Adrenal gland (tissue), 12 donors: ENCODE measurements around the gene ZNF467. TPM values are rescaled to one million over a fixed set of nuclear protein-coding genes. Genes with fewer than 3 reads are reported as not detected.

Experiments used
- DNase-seq, 7 donors: peaks; one replicate each; pipeline ENCODE4 v3.0.0-alpha.2; 2019 to 2020
- H3K27ac ChIP-seq, 5 donors: fragments of 200-600 bp; sonication (generic) in 4 of 5; 1 replicate in 3 of 5; 2 replicates in 2 of 5; pipeline versions ENCODE4 v1.5.1 to v1.8.0; 2016 to 2020; ENCODE audit warnings: mild to moderate bottlenecking in 1 of 5
- H3K27me3 ChIP-seq: fragments of 200-600 bp; 2 replicates; pipeline ENCODE4 v1.8.0; 2021
- H3K36me3 ChIP-seq, 2 donors: fragments of 200-600 bp; replicated peaks in 1 of 2; 1 replicate in 1 of 2; 2 replicates in 1 of 2; pipeline versions ENCODE4 v1.5.1 to v1.8.0; 2018 to 2022
- H3K4me1 ChIP-seq, 2 donors: fragments of 200-600 bp; replicated peaks in 1 of 2; 1 replicate in 1 of 2; 2 replicates in 1 of 2; pipeline versions ENCODE4 v1.5.1 to v1.8.0; 2018 to 2021
- H3K4me3 ChIP-seq, 4 donors: fragments of 200-600 bp; sonication (generic) in 3 of 4; one replicate each; pipeline ENCODE4 v1.5.1; 2016 to 2018
- H3K9me3 ChIP-seq, 3 donors: fragments of 200-600 bp; sonication (generic) in 1 of 3; replicated peaks in 1 of 3; 1 replicate in 2 of 3; 2 replicates in 1 of 3; pipeline versions ENCODE4 v1.5.1 to v1.8.0; 2016 to 2021
- POLR2A ChIP-seq, 2 donors: fragments of 450-650 bp; IDR thresholded peaks; one replicate each; pipeline ENCODE4 v1.6.1; 2017; ENCODE audit warnings: antibody characterized with exemption in 2 of 2, mild to moderate bottlenecking in 2 of 2, moderate library complexity in 1 of 2
- WGBS, 4 donors: extraction: QIAGEN DNeasy Blood & Tissue Kit in 2 of 4; methylation state at CpG; one replicate each; pipeline versions ENCODE4 v1.1.5 to v1.1.7; 2013 to 2017; 5-methylcytosine and 5-hydroxymethylcytosine counted together
- intact Hi-C, 2 donors: fragments of 100-400 bp; cut with DNase I; formaldehyde crosslinking; loops; one replicate each; pipeline versions ENCODE4 v1.14.1 to v1.15.0; 2022 to 2023
- polyA plus RNA-seq, 3 donors: library from polyadenylated mRNA; stranded (reverse); fragments of 200-250 nt in 2 of 3; fragments of 350-450 nt in 1 of 3; fragmentation: Illumina TruSeq in 1 of 3; extraction: RNeasy Lipid Tissue Mini Kit (QIAGEN cat#74804) in 1 of 3; gene quantifications; one replicate each; pipeline ENCODE4 v1.2.3, GENCODE V29; 2013 to 2014
- total RNA-seq, 9 donors: library from RNA; depleted of rRNA in 4 of 9; stranded (reverse); fragments of >200 nt in 4 of 9; fragments of 120-200 nt in 1 of 9; fragmentation: NEBNext Ultra II Directional in 1 of 9; extraction: Animal tissue kit (Norgen Biotek cat#: 25700) in 1 of 9; gene quantifications; one replicate each; pipeline versions ENCODE4 v1.1.0 to v1.2.4, GENCODE V29; 2013 to 2023
- TF ChIP-seq, protein P1 (sequence below), 6 experiments: fragments of 450-650 bp in 4 of 6; fragments of 200-600 bp in 2 of 6; sonication (generic) in 1 of 6; IDR thresholded peaks; 1 replicate in 5 of 6; 2 replicates in 1 of 6; pipeline versions ENCODE4 v1.5.1 to v1.8.0; 2016 to 2021; ENCODE audit warnings: antibody characterized with exemption in 6 of 6, mild to moderate bottlenecking in 2 of 6, moderate library complexity in 1 of 6
- donor health status: healthy with polysubstance abuse.
- donor health status: Bipolar disorder and iron deficiency.
- donor health status: DM: yes; HTN: yes; CAD: no.
- donor health status: DM: no; HTN: no; CAD: no.
- donor health status: DM: no; HTN: no; CAD: no.
- donor health status: DM: yes; HTN: yes; CAD: no.

The ZNF467 gene
- total and polyA plus RNA-seq, 12 donors: 1.2 to 44.2 (median 18.6) TPM

DNA sequence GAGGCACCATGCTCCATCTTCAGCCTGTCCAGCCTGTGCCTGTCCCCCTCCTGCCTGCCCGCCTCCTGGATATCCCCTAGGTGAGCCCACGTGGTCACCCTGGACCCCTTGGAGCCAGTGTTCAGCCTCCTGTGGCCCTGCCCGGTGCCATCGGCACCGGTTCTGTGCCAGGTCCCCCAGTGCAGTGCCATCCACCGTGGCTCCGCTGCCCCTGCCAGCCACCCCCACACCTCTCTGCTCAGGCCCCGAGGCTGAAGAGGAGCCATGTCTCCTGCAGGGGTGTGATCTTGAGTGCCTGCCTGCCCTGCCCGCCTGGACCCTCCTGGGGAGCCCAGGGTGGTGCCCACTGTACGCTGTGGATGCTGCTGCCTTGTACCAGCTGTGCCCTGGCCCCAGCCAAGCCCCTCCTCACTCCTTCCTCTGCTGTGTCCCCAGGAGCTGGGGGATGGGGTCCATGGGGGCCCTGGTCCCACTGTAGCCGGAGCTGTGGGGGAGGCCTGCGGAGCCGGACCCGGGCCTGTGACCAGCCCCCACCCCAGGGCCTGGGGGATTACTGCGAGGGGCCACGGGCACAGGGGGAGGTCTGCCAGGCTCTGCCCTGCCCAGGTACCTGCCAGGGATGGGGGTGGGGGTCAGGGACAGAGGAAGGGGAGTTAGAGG lies 38.6 kb upstream of the ZNF467 start:
- Histone ChIP-seq H3K4me3 (no peak overlapping the region), H3K36me3 (no peaks in the 10 kb centered on the region), H3K9me3 (no peaks in the 10 kb centered on the region), H3K27me3 (peaks cover 3% of the 10 kb centered on the region), H3K27ac (no peak overlapping the region), H3K4me1 (no peaks in the 10 kb centered on the region)
- TF ChIP-seq POLR2A (IDR thresholded peaks at IDR 0.05): no peak
- TF ChIP-seq, protein P1, sequence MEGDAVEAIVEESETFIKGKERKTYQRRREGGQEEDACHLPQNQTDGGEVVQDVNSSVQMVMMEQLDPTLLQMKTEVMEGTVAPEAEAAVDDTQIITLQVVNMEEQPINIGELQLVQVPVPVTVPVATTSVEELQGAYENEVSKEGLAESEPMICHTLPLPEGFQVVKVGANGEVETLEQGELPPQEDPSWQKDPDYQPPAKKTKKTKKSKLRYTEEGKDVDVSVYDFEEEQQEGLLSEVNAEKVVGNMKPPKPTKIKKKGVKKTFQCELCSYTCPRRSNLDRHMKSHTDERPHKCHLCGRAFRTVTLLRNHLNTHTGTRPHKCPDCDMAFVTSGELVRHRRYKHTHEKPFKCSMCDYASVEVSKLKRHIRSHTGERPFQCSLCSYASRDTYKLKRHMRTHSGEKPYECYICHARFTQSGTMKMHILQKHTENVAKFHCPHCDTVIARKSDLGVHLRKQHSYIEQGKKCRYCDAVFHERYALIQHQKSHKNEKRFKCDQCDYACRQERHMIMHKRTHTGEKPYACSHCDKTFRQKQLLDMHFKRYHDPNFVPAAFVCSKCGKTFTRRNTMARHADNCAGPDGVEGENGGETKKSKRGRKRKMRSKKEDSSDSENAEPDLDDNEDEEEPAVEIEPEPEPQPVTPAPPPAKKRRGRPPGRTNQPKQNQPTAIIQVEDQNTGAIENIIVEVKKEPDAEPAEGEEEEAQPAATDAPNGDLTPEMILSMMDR (IDR thresholded peaks at IDR 0.05): no peak
- WGBS, 4 donors: 74 to 94% (median 90%) methylated on average over 4 to 16 of the region's 16 CpGs
- intact Hi-C loops: no loop called here
- no peak for DNase-seq

DNA sequence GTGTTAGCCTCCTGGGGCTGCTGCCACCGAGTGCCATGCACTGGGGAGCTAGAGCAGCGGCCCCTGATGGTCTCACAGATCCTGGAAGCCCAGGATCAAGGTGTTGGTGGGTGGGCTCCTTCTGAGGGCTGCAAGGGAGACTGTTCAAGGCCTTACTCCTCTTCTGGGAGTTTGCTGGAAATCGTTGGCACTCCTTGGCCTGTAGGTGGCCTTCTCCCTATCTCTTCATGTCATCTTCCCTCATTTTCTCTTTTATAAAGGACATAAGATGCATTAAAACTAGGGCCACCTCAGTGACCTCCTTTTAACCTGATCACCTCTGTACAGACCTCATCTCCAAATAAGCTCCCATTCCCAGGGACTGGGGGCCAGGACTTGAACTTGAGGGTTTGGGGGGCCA lies 37.8 kb upstream of the ZNF467 start:
- intact Hi-C loops: no loop called here
- no peak overlapping the region for H3K4me3 ChIP-seq
- no peak for TF ChIP-seq POLR2A (IDR thresholded peaks at IDR 0.05)
- TF ChIP-seq, protein P1 (IDR thresholded peaks at IDR 0.05): no peak
- no peak overlapping the region for H3K27ac ChIP-seq
- H3K4me1 ChIP-seq: no peaks in the 10 kb centered on the region
- 7 to 64% (median 44%) methylated on average over 1 to 3 of the region's 3 CpGs for WGBS, 4 donors
- peaks cover 3% of the 10 kb centered on the region for H3K27me3 ChIP-seq
- no peaks in the 10 kb centered on the region for H3K36me3 ChIP-seq
- no peak for DNase-seq
- no peaks in the 10 kb centered on the region for H3K9me3 ChIP-seq

DNA sequence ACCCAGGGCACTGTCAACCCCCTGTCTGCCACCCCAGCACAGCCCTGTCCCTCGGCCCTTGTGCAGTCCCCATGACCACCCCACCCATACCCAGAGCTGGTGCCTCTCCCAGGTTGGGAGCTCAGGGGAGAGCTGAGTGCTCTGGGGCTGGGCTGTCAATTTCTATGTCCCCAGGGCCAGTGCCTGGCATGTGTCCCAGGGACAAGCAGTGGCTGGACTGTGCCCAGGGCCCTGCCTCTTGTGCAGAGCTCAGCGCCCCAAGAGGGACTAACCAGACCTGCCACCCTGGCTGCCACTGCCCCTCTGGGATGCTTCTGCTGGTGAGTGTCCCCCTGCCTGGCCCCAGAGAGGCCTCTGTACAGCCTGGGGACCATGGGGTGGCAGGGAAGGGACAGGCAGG lies 35.8 kb upstream of the ZNF467 start:
- no peak overlapping the region for H3K27ac ChIP-seq
- WGBS, 4 donors: 53 to 100% (median 75%) methylated on average over 1 to 2 of the region's 2 CpGs; no CpG with 5 or more reads in 1 of the 4 donors
- intact Hi-C loops: no loop called here
- H3K9me3 ChIP-seq: no peaks in the 10 kb centered on the region
- no peaks in the 10 kb centered on the region for H3K36me3 ChIP-seq
- H3K4me1 ChIP-seq: no peaks in the 10 kb centered on the region
- no peak overlapping the region for H3K4me3 ChIP-seq
- TF ChIP-seq POLR2A (IDR thresholded peaks at IDR 0.05): no peak
- TF ChIP-seq, protein P1 (IDR thresholded peaks at IDR 0.05): no peak
- DNase-seq: peak; percentile 28 to 68 (median 48)
- no peaks in the 10 kb centered on the region for H3K27me3 ChIP-seq

DNA sequence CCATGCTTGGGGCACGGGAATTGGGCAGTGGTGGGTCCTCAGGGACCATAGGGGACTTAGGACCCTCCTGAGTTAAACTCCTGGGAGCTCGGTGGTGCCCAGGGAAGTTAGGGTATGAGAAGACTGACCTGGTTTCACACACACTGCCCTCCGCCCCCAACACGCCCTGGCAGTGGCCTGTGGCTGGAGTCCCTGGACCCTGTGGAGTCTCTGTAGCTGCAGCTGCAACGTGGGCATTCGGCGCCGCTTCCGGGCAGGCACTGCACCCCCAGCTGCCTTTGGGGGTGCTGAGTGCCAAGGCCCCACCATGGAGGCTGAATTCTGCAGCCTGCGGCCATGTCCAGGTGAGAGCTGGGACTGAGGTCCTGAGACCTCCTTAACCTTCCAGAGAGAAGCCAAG lies 34.9 kb upstream of the ZNF467 start:
- no peak for DNase-seq
- Histone ChIP-seq H3K9me3 (no peaks in the 10 kb centered on the region), H3K27ac (no peak overlapping the region), H3K36me3 (no peaks in the 10 kb centered on the region), H3K27me3 (no peaks in the 10 kb centered on the region), H3K4me3 (no peak overlapping the region), H3K4me1 (no peaks in the 10 kb centered on the region)
- intact Hi-C loops: no loop called here
- TF ChIP-seq, protein P1 (IDR thresholded peaks at IDR 0.05): no peak
- WGBS, 4 donors: 87 to 95% (median 94%) methylated on average over 6 to 10 of the region's 10 CpGs
